ENCODE results near the gene RBP3. TPM values are rescaled to one million over a fixed set of nuclear protein-coding genes. Genes with fewer than 3 reads are reported as not detected.

The RBP3 gene
- total and polyA plus RNA-seq, 11 donors = not detected

DNA sequence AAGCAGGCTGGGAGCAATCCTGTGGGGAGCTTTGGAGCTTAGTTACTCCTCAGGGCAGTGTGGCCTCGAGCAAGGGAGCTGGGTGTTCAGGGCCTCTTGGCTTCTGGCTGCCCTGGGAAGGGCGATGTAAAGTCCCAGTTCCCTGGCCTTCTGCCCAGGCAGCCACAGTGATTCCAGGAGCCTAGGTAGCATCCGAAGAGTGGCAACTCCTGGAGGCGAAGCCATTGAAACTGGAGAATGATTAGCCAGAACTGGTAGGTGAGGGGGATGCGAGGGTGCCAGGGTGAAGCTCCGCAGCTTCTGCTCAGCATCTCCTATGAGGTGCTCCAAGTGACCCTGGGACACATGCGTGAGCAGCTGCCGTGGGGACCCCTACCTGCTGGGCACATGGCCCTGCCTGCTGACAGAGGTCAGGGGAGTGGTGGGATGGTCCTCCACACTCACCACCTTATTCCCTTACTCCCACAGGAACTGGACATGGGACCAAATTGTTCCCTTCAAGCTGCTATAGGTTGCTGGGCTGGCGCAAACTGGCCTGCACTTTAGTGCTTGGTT lies 33.7 kb upstream of the RBP3 start:
- Histone ChIP-seq H3K9me3 (no peaks in the 10 kb centered on the region), H3K27me3 (no peaks in the 10 kb centered on the region), H3K27ac (no peak overlapping the region), H3K36me3 (no peaks in the 10 kb centered on the region), H3K4me1 (peaks cover 0 to 10% (median 4%) of the 10 kb centered on the region in 12 donors), H3K4me3 (no peak overlapping the region)
- no peak for TF ChIP-seq POLR2A (IDR thresholded peaks at IDR 0.05)
- TF ChIP-seq, protein P1, sequence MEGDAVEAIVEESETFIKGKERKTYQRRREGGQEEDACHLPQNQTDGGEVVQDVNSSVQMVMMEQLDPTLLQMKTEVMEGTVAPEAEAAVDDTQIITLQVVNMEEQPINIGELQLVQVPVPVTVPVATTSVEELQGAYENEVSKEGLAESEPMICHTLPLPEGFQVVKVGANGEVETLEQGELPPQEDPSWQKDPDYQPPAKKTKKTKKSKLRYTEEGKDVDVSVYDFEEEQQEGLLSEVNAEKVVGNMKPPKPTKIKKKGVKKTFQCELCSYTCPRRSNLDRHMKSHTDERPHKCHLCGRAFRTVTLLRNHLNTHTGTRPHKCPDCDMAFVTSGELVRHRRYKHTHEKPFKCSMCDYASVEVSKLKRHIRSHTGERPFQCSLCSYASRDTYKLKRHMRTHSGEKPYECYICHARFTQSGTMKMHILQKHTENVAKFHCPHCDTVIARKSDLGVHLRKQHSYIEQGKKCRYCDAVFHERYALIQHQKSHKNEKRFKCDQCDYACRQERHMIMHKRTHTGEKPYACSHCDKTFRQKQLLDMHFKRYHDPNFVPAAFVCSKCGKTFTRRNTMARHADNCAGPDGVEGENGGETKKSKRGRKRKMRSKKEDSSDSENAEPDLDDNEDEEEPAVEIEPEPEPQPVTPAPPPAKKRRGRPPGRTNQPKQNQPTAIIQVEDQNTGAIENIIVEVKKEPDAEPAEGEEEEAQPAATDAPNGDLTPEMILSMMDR (IDR thresholded peaks at IDR 0.05) = no peak
- intact Hi-C loops (cut with DNase I) = loop anchor here in 3 of 10 donors (5.0 to 10.0 kb wide), 4 partner anchors 267 to 320 kb away; no protein-coding TSS in a partner anchor
- no peak for ATAC-seq
- peak in 1 of 5 donors; percentile 43 for DNase-seq
- WGBS, 4 donors = 69 to 84% (median 77%) methylated on average over 9 of the region's 9 CpGs

- H3K9me3 ChIP-seq = no peaks in the 10 kb centered on the region
- TF ChIP-seq POLR2A (IDR thresholded peaks at IDR 0.05) = no peak
- TF ChIP-seq, protein P1 (IDR thresholded peaks at IDR 0.05) = no peak
- ATAC-seq (no peak), DNase-seq (no peak)
- H3K27ac ChIP-seq = no peak overlapping the region
- H3K4me3 ChIP-seq = no peak overlapping the region
- intact Hi-C loops (cut with DNase I) = loop anchor here in 3 of 10 donors (5.0 to 10.0 kb wide), 3 partner anchors 268 to 321 kb away; no protein-coding TSS in a partner anchor
- H3K27me3 ChIP-seq = no peaks in the 10 kb centered on the region
- peaks cover 0 to 10% (median 4%) of the 10 kb centered on the region in 12 donors for H3K4me1 ChIP-seq
- WGBS, 4 donors = 83 to 93% (median 85%) methylated on average over 2 of the region's 2 CpGs
- no peaks in the 10 kb centered on the region for H3K36me3 ChIP-seq
Measured at GRCh38 chr10:47315421-47315820, 32.7 kb upstream of the RBP3 start.

DNA sequence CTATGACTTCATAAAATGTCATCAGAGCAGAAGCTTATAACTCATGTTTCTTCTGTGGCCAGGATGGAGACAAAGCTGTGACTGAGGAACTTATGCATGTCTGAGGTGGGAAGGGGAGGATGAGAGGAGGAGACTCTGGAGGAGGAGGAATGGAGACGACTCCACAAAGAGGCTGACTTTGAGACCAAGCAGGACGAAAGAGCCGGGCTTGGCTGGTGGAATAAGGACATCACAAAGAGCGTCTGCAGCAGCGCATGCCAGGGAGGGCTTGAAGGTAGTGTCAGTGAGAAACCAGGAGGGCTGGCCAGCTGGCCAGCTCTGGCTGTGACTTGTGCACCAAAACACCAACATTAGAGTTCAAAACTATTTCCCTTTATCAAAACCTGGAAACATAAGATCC lies 32.0 kb upstream of the RBP3 start:
- Histone ChIP-seq H3K9me3 (no peaks in the 10 kb centered on the region), H3K4me1 (peaks cover 0 to 10% (median 4%) of the 10 kb centered on the region in 12 donors), H3K27ac (no peak overlapping the region), H3K27me3 (peaks cover 0 to under 1% (median 0%) of the 10 kb centered on the region in 9 donors), H3K4me3 (no peak overlapping the region), H3K36me3 (no peaks in the 10 kb centered on the region)
- TF ChIP-seq, protein P1 (IDR thresholded peaks at IDR 0.05) = no peak
- TF ChIP-seq POLR2A (IDR thresholded peaks at IDR 0.05) = no peak
- ATAC-seq = no peak
- DNase-seq = no peak
- WGBS, 4 donors = 72 to 89% (median 82%) methylated on average over 5 of the region's 5 CpGs
- intact Hi-C loops (cut with DNase I) = loop anchor here in 3 of 10 donors (5.0 to 10.0 kb wide), 3 partner anchors 269 to 321 kb away; no protein-coding TSS in a partner anchor

- intact Hi-C loops (cut with DNase I) = loop anchor here in 3 of 10 donors (5.0 to 10.0 kb wide), 3 partner anchors 270 to 322 kb away; no protein-coding TSS in a partner anchor
- DNase-seq (no peak), ATAC-seq (no peak)
- Histone ChIP-seq H3K27ac (no peak overlapping the region), H3K9me3 (no peaks in the 10 kb centered on the region), H3K4me3 (no peak overlapping the region), H3K27me3 (peaks cover 0 to 8% (median 0%) of the 10 kb centered on the region in 9 donors), H3K4me1 (peaks cover 0 to 2% (median 0%) of the 10 kb centered on the region in 12 donors), H3K36me3 (no peaks in the 10 kb centered on the region)
- TF ChIP-seq, protein P1 (IDR thresholded peaks at IDR 0.05) = no peak
- TF ChIP-seq POLR2A (IDR thresholded peaks at IDR 0.05) = no peak
- 76 to 83% (median 82%) methylated on average over 2 to 4 of the region's 4 CpGs for WGBS, 4 donors
Measured at GRCh38 chr10:47317251-47317650, 30.9 kb upstream of the RBP3 start.

Data from heart left ventricle (tissue), 16 donors.